Neural cell (in vitro differentiated cells): ENCODE measurements around the gene TFB1M. TPM values are rescaled to one million over a fixed set of nuclear protein-coding genes. Genes with fewer than 3 reads are reported as not detected.

ENCODE experiments used
- H2AFZ ChIP-seq: fragments of 200-600, 300-800 bp; sonication (generic), shearing (Covaris generic); 2 replicates; pipeline ENCODE4 v1.6.0; 2014; ENCODE audit warnings: low read depth, mild to moderate bottlenecking, antibody characterized with exemption, low read length, moderate library complexity
- H3F3A ChIP-seq: fragments of 200-600 bp; shearing (Covaris generic); 2 replicates; pipeline ENCODE4 v1.6.1; 2016; ENCODE audit warnings: mild to moderate bottlenecking, moderate library complexity, mixed read lengths, antibody characterized with exemption, low read length; ENCODE audit not compliant: insufficient read depth, poor library complexity, severe bottlenecking
- H3K27ac ChIP-seq: fragments of 200-600, 300-800 bp; sonication (generic), shearing (Covaris generic); 2 replicates; pipeline ENCODE4 v1.5.1; 2014; ENCODE audit warnings: mild to moderate bottlenecking, low read length, moderate library complexity
- H3K27me3 ChIP-seq: fragments of 300-800, 200-600 bp; sonication (generic), shearing (Covaris generic); 2 replicates; pipeline ENCODE4 v1.6.0; 2014; ENCODE audit warnings: mild to moderate bottlenecking, low read depth, low read length, moderate library complexity; ENCODE audit not compliant: insufficient read depth
- H3K36me3 ChIP-seq: fragments of 300-800, 200-600 bp; sonication (generic), shearing (Covaris generic); 2 replicates; pipeline ENCODE4 v1.5.1; 2014; ENCODE audit warnings: mild to moderate bottlenecking, antibody characterized with exemption, low read length, moderate library complexity; ENCODE audit not compliant: insufficient read depth
- H3K4me2 ChIP-seq: fragments of 300-800, 200-600 bp; sonication (generic), shearing (Covaris generic); 2 replicates; pipeline ENCODE4 v1.6.0; 2014; ENCODE audit warnings: mild to moderate bottlenecking, low read length
- H3K4me3 ChIP-seq: fragments of 300-800, 200-600 bp; sonication (generic), shearing (Covaris generic); 2 replicates; pipeline ENCODE4 v1.5.1; 2014; ENCODE audit warnings: mild to moderate bottlenecking, low read length, moderate library complexity
- H3K79me2 ChIP-seq: fragments of 200-600 bp; shearing (Covaris generic); replicated peaks from 2 replicates; pipeline ENCODE4 v1.6.0; 2014; ENCODE audit warnings: mild to moderate bottlenecking, low read length, moderate library complexity; ENCODE audit not compliant: insufficient read depth
- H3K9ac ChIP-seq: fragments of 300-800, 200-600 bp; sonication (generic), shearing (Covaris generic); 2 replicates; pipeline ENCODE4 v1.6.1; 2016; ENCODE audit warnings: mild to moderate bottlenecking, low read length, mixed read lengths
- H3K9me2 ChIP-seq: fragments of 200-600 bp; shearing (Covaris generic); 2 replicates; pipeline ENCODE4 v1.6.1; 2016; ENCODE audit warnings: mild to moderate bottlenecking, low read length, mixed read lengths; ENCODE audit not compliant: insufficient read depth
- H3K9me3 ChIP-seq: fragments of 200-600, 300-800 bp; sonication (generic), shearing (Covaris generic); 2 replicates; pipeline ENCODE4 v1.6.1; 2016; ENCODE audit warnings: mild to moderate bottlenecking, mixed run types, low read length, moderate library complexity, mixed read lengths
- H4K20me1 ChIP-seq: fragments of 200-600 bp; shearing (Covaris generic); 2 replicates; pipeline ENCODE4 v1.6.1; 2016; ENCODE audit warnings: mild to moderate bottlenecking, mixed run types; ENCODE audit not compliant: insufficient read depth
- EP300 ChIP-seq: fragments of 450-650 bp; conservative IDR thresholded peaks from 2 replicates; pipeline ENCODE4 v1.6.1; 2014; ENCODE audit warnings: antibody characterized with exemption, mild to moderate bottlenecking, moderate library complexity; ENCODE audit not compliant: poor library complexity, severe bottlenecking
- EZH2 ChIP-seq: fragments of 200-600, 300-800 bp; shearing (Covaris generic), sonication (generic); IDR thresholded peaks from 2 replicates; pipeline ENCODE4 v1.6.1; 2014; ENCODE audit warnings: antibody characterized with exemption, low read length, borderline replicate concordance, mild to moderate bottlenecking; ENCODE audit not compliant: insufficient read depth, poor library complexity, severe bottlenecking
- MXI1 ChIP-seq: fragments of 450-650 bp; conservative IDR thresholded peaks from 2 replicates; pipeline ENCODE4 v1.6.1; 2014; ENCODE audit warnings: antibody characterized with exemption, mild to moderate bottlenecking; ENCODE audit not compliant: poor library complexity, severe bottlenecking
- POLR2AphosphoS5 ChIP-seq: IDR thresholded peaks from 2 replicates; pipeline ENCODE4 v1.6.1; 2012
- RAD21 ChIP-seq: fragments of 450-650 bp; conservative IDR thresholded peaks from 2 replicates; pipeline ENCODE4 v1.6.1; 2014; ENCODE audit warnings: antibody characterized with exemption, mild to moderate bottlenecking, moderate library complexity
- SMC3 ChIP-seq: fragments of 450-650 bp; conservative IDR thresholded peaks from 2 replicates; pipeline ENCODE4 v1.6.1; 2014; ENCODE audit warnings: antibody characterized with exemption, mild to moderate bottlenecking, moderate library complexity; ENCODE audit not compliant: poor library complexity
- TAF1 ChIP-seq: IDR thresholded peaks from 2 replicates; pipeline ENCODE4 v1.6.1; 2012; ENCODE audit warnings: low read depth
- polyA plus RNA-seq: library from polyadenylated mRNA; depleted of rRNA; stranded (reverse); fragments of >200 nt; gene quantifications from 2 replicates; pipeline ENCODE4 v1.2.3, GENCODE V29; 2014
- TF ChIP-seq, protein P1 (sequence below): fragments of 450-650 bp; IDR thresholded peaks from 2 replicates; pipeline ENCODE4 v1.5.1; 2014; ENCODE audit warnings: antibody characterized with exemption, mild to moderate bottlenecking, moderate library complexity; ENCODE audit not compliant: poor library complexity, severe bottlenecking
- TF ChIP-seq, protein P2 (sequence below): IDR thresholded peaks from 2 replicates; pipeline ENCODE4 v1.6.1; 2012; ENCODE audit warnings: borderline replicate concordance

The TFB1M gene
- polyA plus RNA-seq, 1 donor from 2014 or later: 15.5 TPM

DNA sequence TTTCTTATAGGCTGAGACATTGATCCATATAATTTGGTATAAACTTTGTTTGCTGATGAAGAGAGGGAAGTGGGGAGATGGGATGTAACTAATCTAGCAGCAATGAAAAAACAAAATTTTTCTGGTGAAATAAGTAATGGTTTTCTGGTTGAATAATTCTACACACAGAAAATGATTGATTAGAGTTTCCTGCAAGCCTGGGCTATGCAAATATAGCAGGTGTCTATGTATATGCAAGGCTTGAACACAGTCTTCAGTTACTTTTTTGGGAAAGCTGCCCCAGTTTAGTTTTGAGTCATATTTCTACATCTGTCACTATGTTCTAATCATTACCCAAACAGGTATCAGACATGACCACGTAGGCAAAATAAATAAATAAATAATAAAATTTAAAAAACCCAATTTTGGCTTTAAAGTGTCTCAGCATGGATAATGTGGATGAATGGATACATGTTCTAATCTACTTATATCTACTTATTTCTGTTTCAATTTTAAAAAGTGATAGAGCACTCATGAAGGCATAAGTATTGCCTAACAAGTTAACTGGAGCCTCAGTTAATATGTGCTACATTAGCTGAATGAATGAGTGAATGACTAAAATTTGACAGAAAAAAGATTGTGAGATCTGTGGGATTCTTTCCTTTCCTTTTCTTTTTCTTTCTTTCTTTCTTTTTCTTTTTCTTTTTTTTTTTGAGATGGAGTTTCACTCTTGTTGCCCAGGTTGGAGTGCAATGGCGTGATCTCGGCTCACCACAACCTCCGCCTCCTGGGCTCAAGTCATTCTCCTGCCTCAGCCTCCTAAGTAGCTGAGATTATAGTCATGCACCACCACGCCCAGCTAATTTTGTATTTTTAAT lies 37.2 kb upstream of the TFB1M start:
- H3K9me2 ChIP-seq: no peaks in the 10 kb centered on the region
- no peaks in the 10 kb centered on the region for H4K20me1 ChIP-seq
- no peak overlapping the region for H3K4me3 ChIP-seq
- H3K4me2 ChIP-seq: no peak overlapping the region
- no peak overlapping the region for H3K27ac ChIP-seq
- no peaks in the 10 kb centered on the region for H3K36me3 ChIP-seq
- H3K9ac ChIP-seq: no peak overlapping the region
- peaks cover 6% of the 10 kb centered on the region for H3K9me3 ChIP-seq
- no peaks in the 10 kb centered on the region for H3K27me3 ChIP-seq
- no peak overlapping the region for H2AFZ ChIP-seq
- no peaks in the 10 kb centered on the region for H3K79me2 ChIP-seq
- H3F3A ChIP-seq: no peaks in the 10 kb centered on the region
- TF ChIP-seq, protein P1, sequence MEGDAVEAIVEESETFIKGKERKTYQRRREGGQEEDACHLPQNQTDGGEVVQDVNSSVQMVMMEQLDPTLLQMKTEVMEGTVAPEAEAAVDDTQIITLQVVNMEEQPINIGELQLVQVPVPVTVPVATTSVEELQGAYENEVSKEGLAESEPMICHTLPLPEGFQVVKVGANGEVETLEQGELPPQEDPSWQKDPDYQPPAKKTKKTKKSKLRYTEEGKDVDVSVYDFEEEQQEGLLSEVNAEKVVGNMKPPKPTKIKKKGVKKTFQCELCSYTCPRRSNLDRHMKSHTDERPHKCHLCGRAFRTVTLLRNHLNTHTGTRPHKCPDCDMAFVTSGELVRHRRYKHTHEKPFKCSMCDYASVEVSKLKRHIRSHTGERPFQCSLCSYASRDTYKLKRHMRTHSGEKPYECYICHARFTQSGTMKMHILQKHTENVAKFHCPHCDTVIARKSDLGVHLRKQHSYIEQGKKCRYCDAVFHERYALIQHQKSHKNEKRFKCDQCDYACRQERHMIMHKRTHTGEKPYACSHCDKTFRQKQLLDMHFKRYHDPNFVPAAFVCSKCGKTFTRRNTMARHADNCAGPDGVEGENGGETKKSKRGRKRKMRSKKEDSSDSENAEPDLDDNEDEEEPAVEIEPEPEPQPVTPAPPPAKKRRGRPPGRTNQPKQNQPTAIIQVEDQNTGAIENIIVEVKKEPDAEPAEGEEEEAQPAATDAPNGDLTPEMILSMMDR: no peak
- TF ChIP-seq EZH2 (no peak), MXI1 (no peak), SMC3 (no peak), RAD21 (no peak), EP300 (no peak), TAF1 (no peak), POLR2AphosphoS5 (no peak)
- TF ChIP-seq, protein P2, sequence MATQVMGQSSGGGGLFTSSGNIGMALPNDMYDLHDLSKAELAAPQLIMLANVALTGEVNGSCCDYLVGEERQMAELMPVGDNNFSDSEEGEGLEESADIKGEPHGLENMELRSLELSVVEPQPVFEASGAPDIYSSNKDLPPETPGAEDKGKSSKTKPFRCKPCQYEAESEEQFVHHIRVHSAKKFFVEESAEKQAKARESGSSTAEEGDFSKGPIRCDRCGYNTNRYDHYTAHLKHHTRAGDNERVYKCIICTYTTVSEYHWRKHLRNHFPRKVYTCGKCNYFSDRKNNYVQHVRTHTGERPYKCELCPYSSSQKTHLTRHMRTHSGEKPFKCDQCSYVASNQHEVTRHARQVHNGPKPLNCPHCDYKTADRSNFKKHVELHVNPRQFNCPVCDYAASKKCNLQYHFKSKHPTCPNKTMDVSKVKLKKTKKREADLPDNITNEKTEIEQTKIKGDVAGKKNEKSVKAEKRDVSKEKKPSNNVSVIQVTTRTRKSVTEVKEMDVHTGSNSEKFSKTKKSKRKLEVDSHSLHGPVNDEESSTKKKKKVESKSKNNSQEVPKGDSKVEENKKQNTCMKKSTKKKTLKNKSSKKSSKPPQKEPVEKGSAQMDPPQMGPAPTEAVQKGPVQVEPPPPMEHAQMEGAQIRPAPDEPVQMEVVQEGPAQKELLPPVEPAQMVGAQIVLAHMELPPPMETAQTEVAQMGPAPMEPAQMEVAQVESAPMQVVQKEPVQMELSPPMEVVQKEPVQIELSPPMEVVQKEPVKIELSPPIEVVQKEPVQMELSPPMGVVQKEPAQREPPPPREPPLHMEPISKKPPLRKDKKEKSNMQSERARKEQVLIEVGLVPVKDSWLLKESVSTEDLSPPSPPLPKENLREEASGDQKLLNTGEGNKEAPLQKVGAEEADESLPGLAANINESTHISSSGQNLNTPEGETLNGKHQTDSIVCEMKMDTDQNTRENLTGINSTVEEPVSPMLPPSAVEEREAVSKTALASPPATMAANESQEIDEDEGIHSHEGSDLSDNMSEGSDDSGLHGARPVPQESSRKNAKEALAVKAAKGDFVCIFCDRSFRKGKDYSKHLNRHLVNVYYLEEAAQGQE: no peak

DNA sequence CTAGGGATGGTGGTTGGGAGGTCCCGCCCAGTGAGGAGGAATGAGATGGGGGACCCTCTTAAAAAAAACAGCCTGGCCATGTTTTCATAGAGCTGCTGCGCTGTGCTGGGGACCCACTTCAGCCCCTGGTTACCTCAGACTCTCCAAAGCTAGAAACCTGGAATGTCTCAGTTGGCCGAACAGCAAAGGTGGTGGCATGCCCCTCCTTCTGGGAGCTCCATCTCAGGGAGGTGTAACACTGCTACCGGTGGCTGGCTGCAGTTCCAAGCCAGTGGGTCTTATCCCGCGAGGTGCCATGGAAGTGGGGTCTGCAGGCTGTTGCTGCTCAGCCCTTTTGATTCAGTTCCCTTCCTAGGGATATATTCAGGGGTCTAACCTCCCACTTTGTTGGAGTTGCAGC lies 35.7 kb upstream of the TFB1M start:
- no peak overlapping the region for H3K27ac ChIP-seq
- H3K4me3 ChIP-seq: no peak overlapping the region
- no peak overlapping the region for H3K9ac ChIP-seq
- H3K36me3 ChIP-seq: no peaks in the 10 kb centered on the region
- no peaks in the 10 kb centered on the region for H3K79me2 ChIP-seq
- H3K9me3 ChIP-seq: peaks cover 9% of the 10 kb centered on the region
- no peak overlapping the region for H3K4me2 ChIP-seq
- no peaks in the 10 kb centered on the region for H4K20me1 ChIP-seq
- TF ChIP-seq EP300 (no peak), EZH2 (no peak), SMC3 (no peak), TAF1 (no peak), RAD21 (no peak), MXI1 (no peak)
- TF ChIP-seq, protein P2: no peak
- TF ChIP-seq, protein P1: no peak
- H3K27me3 ChIP-seq: no peaks in the 10 kb centered on the region
- no peaks in the 10 kb centered on the region for H3F3A ChIP-seq
- no peak overlapping the region for H2AFZ ChIP-seq
- no peaks in the 10 kb centered on the region for H3K9me2 ChIP-seq
